ENCODE measurements around the gene DDX41.

DDX41 gene

GRCh38 chr5:177528631-177529030 lies 11.9 kb upstream of the DDX41 start:
- H3K79me2 ChIP-seq (ENCODE audit: insufficient read depth, low read length) = no peaks in the 10 kb centered on the region
- H3F3A ChIP-seq (ENCODE audit: insufficient read depth, low read length) = no peaks in the 10 kb centered on the region
- H3K9me2 ChIP-seq (ENCODE audit: low read depth, low read length) = no peaks in the 10 kb centered on the region
- TF ChIP-seq EZH2 (IDR thresholded peaks at IDR 0.05; ENCODE audit: borderline replicate concordance, low read length) (no peak), CTCF (IDR thresholded peaks at IDR 0.05; ENCODE audit: low read length) (no peak)
- H3K9ac ChIP-seq (ENCODE audit: low read length) = no peak overlapping the region
- H3K4me1 ChIP-seq (ENCODE audit: insufficient read depth, low read length, severe bottlenecking) = no peaks in the 10 kb centered on the region
- H3K36me3 ChIP-seq (ENCODE audit: insufficient read depth, low read length) = peaks cover 85% of the 10 kb centered on the region
- no peaks in the 10 kb centered on the region for H3K9me3 ChIP-seq (ENCODE audit: low read length)
- no peak overlapping the region for H3K27ac ChIP-seq (ENCODE audit: low read depth, low read length, poor library complexity, severe bottlenecking)
- H2AFZ ChIP-seq (ENCODE audit: low read length) = no peak overlapping the region
- H3K4me3 ChIP-seq (ENCODE audit: low read depth, low read length, poor library complexity, severe bottlenecking) = no peak overlapping the region
- H3K4me2 ChIP-seq (ENCODE audit: low read length) = no peak overlapping the region
- H3K27me3 ChIP-seq (ENCODE audit: insufficient read depth, low read length) = no peaks in the 10 kb centered on the region
- no peaks in the 10 kb centered on the region for H4K20me1 ChIP-seq (ENCODE audit: insufficient read depth, low read length)

- TF ChIP-seq CTCF (IDR thresholded peaks at IDR 0.05; ENCODE audit: low read length) = no peak
- no peak for TF ChIP-seq EZH2 (IDR thresholded peaks at IDR 0.05; ENCODE audit: borderline replicate concordance, low read length)
- Histone ChIP-seq H3F3A (ENCODE audit: insufficient read depth, low read length) (no peaks in the 10 kb centered on the region), H3K36me3 (ENCODE audit: insufficient read depth, low read length) (peaks cover 86% of the 10 kb centered on the region), H3K9me3 (ENCODE audit: low read length) (no peaks in the 10 kb centered on the region), H3K4me3 (ENCODE audit: low read depth, low read length, poor library complexity, severe bottlenecking) (no peak overlapping the region), H4K20me1 (ENCODE audit: insufficient read depth, low read length) (no peaks in the 10 kb centered on the region), H3K27ac (ENCODE audit: low read depth, low read length, poor library complexity, severe bottlenecking) (no peak overlapping the region), H3K79me2 (ENCODE audit: insufficient read depth, low read length) (no peaks in the 10 kb centered on the region), H3K4me2 (ENCODE audit: low read length) (no peak overlapping the region), H3K4me1 (ENCODE audit: insufficient read depth, low read length, severe bottlenecking) (no peaks in the 10 kb centered on the region), H3K9ac (ENCODE audit: low read length) (no peak overlapping the region), H3K27me3 (ENCODE audit: insufficient read depth, low read length) (no peaks in the 10 kb centered on the region), H2AFZ (ENCODE audit: low read length) (no peak overlapping the region), H3K9me2 (ENCODE audit: low read depth, low read length) (no peaks in the 10 kb centered on the region)
Measured at GRCh38 chr5:177527595-177527994, 10.8 kb upstream of the DDX41 start.

DNA sequence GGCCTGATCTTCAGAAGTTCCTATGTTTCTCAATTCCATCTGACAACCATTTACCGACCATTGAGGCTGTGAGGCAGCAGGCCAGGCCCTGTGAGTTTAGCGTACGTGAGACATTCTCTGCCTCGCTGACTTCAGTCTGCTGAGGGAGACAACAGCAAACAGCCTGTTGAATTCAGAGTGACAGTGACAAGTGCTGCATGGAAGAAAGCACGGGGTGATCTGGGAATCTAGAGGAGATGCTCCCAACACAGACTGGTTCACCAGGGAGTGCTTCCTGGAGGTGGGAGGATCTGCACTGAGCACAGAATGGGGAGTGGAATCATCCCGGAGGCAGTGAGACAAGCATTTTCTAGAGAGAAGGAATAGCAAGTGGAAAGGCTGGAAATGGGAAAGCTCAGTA lies 10.0 kb upstream of the DDX41 start:
- Histone ChIP-seq H2AFZ (ENCODE audit: low read length) (no peak overlapping the region), H3K27ac (ENCODE audit: low read depth, low read length, poor library complexity, severe bottlenecking) (no peak overlapping the region), H3K9me2 (ENCODE audit: low read depth, low read length) (no peaks in the 10 kb centered on the region), H3K9ac (ENCODE audit: low read length) (no peak overlapping the region), H3K79me2 (ENCODE audit: insufficient read depth, low read length) (no peaks in the 10 kb centered on the region), H3F3A (ENCODE audit: insufficient read depth, low read length) (no peaks in the 10 kb centered on the region), H3K4me3 (ENCODE audit: low read depth, low read length, poor library complexity, severe bottlenecking) (no peak overlapping the region), H3K27me3 (ENCODE audit: insufficient read depth, low read length) (no peaks in the 10 kb centered on the region), H3K9me3 (ENCODE audit: low read length) (no peaks in the 10 kb centered on the region), H4K20me1 (ENCODE audit: insufficient read depth, low read length) (no peaks in the 10 kb centered on the region), H3K36me3 (ENCODE audit: insufficient read depth, low read length) (peaks cover 80% of the 10 kb centered on the region), H3K4me2 (ENCODE audit: low read length) (no peak overlapping the region), H3K4me1 (ENCODE audit: insufficient read depth, low read length, severe bottlenecking) (no peaks in the 10 kb centered on the region)
- TF ChIP-seq EZH2 (IDR thresholded peaks at IDR 0.05; ENCODE audit: borderline replicate concordance, low read length) (no peak), CTCF (IDR thresholded peaks at IDR 0.05; ENCODE audit: low read length) (no peak)

All from OCI-LY1 (cell line).